GM18868 (cell line): ENCODE measurements around the gene DUSP7.

Experiments used
- ATAC-seq: cut with Tn5 transposase; IDR thresholded peaks from one replicate; pipeline ENCODE4 v1.9.1; 2021; ENCODE audit warnings: mild to moderate bottlenecking, moderate library complexity; ENCODE audit not compliant: unreplicated experiment

DUSP7 gene

GRCh38 chr3:52086976-52087663 lies 30.7 kb upstream of the DUSP7 start:
- no peak for ATAC-seq

GRCh38 chr3:52086461-52086860 lies 30.1 kb upstream of the DUSP7 start:
- ATAC-seq: no peak

GRCh38 chr3:52085681-52086282 lies 29.4 kb upstream of the DUSP7 start:
- ATAC-seq: no peak

GRCh38 chr3:52084954-52085680 lies 28.7 kb upstream of the DUSP7 start:
- ATAC-seq: no peak

- no peak for ATAC-seq
Observed at GRCh38 chr3:52084216-52084945, 28.0 kb upstream of the DUSP7 start.

- no peak for ATAC-seq
Observed at GRCh38 chr3:52083556-52084087, 27.3 kb upstream of the DUSP7 start.

GRCh38 chr3:52082951-52083350 lies 26.6 kb upstream of the DUSP7 start:
- ATAC-seq: no peak

GRCh38 chr3:52080830-52081719 lies 24.7 kb upstream of the DUSP7 start:
- no peak for ATAC-seq

- no peak for ATAC-seq
Observed at GRCh38 chr3:52079958-52080357, 23.6 kb upstream of the DUSP7 start.

- ATAC-seq: no peak
Observed at GRCh38 chr3:52078781-52079560, 22.6 kb upstream of the DUSP7 start.

GRCh38 chr3:52077925-52078324 lies 21.6 kb upstream of the DUSP7 start:
- no peak for ATAC-seq

GRCh38 chr3:52076896-52077780 lies 20.8 kb upstream of the DUSP7 start:
- no peak for ATAC-seq

- no peak for ATAC-seq
Observed at GRCh38 chr3:52073490-52073889, 17.1 kb upstream of the DUSP7 start.

GRCh38 chr3:52072471-52072870 lies 16.1 kb upstream of the DUSP7 start:
- ATAC-seq: no peak

GRCh38 chr3:52072020-52072419 lies 15.6 kb upstream of the DUSP7 start:
- no peak for ATAC-seq

GRCh38 chr3:52070724-52071621 lies 14.6 kb upstream of the DUSP7 start:
- ATAC-seq: no peak

GRCh38 chr3:52069855-52070254 lies 13.5 kb upstream of the DUSP7 start:
- ATAC-seq: no peak
